ENCODE results near the gene CDH4. TPM values are rescaled to one million over a fixed set of nuclear protein-coding genes. Genes with fewer than 3 reads are reported as not detected.

The CDH4 gene
- total RNA-seq, 1 experiment from 2014 or later, result not detected

GRCh38 chr20:61739086-61739831, 487.2 kb downstream of the CDH4 start:
- no TSS peak for BruUV-seq (replicated peaks)

GRCh38 chr20:61739832-61740118, 487.7 kb downstream of the CDH4 start:
- TF ChIP-seq, protein P1, sequence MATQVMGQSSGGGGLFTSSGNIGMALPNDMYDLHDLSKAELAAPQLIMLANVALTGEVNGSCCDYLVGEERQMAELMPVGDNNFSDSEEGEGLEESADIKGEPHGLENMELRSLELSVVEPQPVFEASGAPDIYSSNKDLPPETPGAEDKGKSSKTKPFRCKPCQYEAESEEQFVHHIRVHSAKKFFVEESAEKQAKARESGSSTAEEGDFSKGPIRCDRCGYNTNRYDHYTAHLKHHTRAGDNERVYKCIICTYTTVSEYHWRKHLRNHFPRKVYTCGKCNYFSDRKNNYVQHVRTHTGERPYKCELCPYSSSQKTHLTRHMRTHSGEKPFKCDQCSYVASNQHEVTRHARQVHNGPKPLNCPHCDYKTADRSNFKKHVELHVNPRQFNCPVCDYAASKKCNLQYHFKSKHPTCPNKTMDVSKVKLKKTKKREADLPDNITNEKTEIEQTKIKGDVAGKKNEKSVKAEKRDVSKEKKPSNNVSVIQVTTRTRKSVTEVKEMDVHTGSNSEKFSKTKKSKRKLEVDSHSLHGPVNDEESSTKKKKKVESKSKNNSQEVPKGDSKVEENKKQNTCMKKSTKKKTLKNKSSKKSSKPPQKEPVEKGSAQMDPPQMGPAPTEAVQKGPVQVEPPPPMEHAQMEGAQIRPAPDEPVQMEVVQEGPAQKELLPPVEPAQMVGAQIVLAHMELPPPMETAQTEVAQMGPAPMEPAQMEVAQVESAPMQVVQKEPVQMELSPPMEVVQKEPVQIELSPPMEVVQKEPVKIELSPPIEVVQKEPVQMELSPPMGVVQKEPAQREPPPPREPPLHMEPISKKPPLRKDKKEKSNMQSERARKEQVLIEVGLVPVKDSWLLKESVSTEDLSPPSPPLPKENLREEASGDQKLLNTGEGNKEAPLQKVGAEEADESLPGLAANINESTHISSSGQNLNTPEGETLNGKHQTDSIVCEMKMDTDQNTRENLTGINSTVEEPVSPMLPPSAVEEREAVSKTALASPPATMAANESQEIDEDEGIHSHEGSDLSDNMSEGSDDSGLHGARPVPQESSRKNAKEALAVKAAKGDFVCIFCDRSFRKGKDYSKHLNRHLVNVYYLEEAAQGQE (IDR thresholded peaks at IDR 0.05; ENCODE audit: insufficient read depth in 1 of 2, low read depth in 2 of 2, low read length in 1 of 2), result no peak
- no peak for TF ChIP-seq POLR2AphosphoS5 (IDR thresholded peaks at IDR 0.05; ENCODE audit: low read depth, low read length)
- no peak for TF ChIP-seq SIN3A (IDR thresholded peaks at IDR 0.05; ENCODE audit: borderline replicate concordance, insufficient read depth, low read depth, low read length)
- no peak for TF ChIP-seq CTCF (IDR thresholded peaks at IDR 0.05)
- TF ChIP-seq TCF7L2 (IDR thresholded peaks at IDR 0.05; ENCODE audit: low read depth, low read length), result no peak
- ATAC-seq (no peak), DNase-seq (ENCODE audit: low read depth, low spot score) (no peak)
- no peak overlapping the region for H3K4me3 ChIP-seq (ENCODE audit: low read depth in 2 of 2, low read length in 2 of 2)
- no peaks in the 10 kb centered on the region for H3K36me3 ChIP-seq (ENCODE audit: control insufficient read depth, insufficient read depth, low read length)
- H3K27ac ChIP-seq (ENCODE audit: low read length), result no peak overlapping the region
- ChIA-PET CTCF (no interaction called here), POLR2A (no interaction called here)
- H3K4me1 ChIP-seq (ENCODE audit: control insufficient read depth, insufficient read depth, low read length), result no peaks in the 10 kb centered on the region
- intact Hi-C loops (cut with micrococcal nuclease; ENCODE audit: unreplicated experiment), result no loop called here
- no peaks in the 10 kb centered on the region for H3K9me3 ChIP-seq (ENCODE audit: control insufficient read depth, insufficient read depth, low read depth, low read length)
- H3K27me3 ChIP-seq (ENCODE audit: control insufficient read depth, insufficient read depth, low read length), result peaks cover 4% of the 10 kb centered on the region; the same call in 1 of the 2 replicates
- in situ Hi-C loops (cut with HindIII; ENCODE audit: low pct_unique_long_range_greater_than_20kb, low sequenced_read_pairs), result no loop called here
- no TSS peak for BruUV-seq (replicated peaks)

More at GRCh38 chr20:61739086-61739831, 487.2 kb downstream of the CDH4 start:
- in situ Hi-C loops (cut with HindIII; ENCODE audit: low pct_unique_long_range_greater_than_20kb, low sequenced_read_pairs) (no loop called here), intact Hi-C loops (cut with micrococcal nuclease; ENCODE audit: unreplicated experiment) (no loop called here)
- 0 out of 2 replicates have a peak, but pooled peaks have one; percentile 8 for ATAC-seq
- TF ChIP-seq CTCF (IDR thresholded peaks at IDR 0.05) (no peak), TCF7L2 (IDR thresholded peaks at IDR 0.05; ENCODE audit: low read depth, low read length) (no peak), SIN3A (IDR thresholded peaks at IDR 0.05; ENCODE audit: borderline replicate concordance, insufficient read depth, low read depth, low read length) (no peak), POLR2AphosphoS5 (IDR thresholded peaks at IDR 0.05; ENCODE audit: low read depth, low read length) (no peak)
- TF ChIP-seq, protein P1 (IDR thresholded peaks at IDR 0.05; ENCODE audit: insufficient read depth in 1 of 2, low read depth in 2 of 2, low read length in 1 of 2), result no peak
- Histone ChIP-seq H3K27me3 (ENCODE audit: control insufficient read depth, insufficient read depth, low read length) (peaks cover 4% of the 10 kb centered on the region; the same call in 1 of the 2 replicates), H3K9me3 (ENCODE audit: control insufficient read depth, insufficient read depth, low read depth, low read length) (no peaks in the 10 kb centered on the region), H3K36me3 (ENCODE audit: control insufficient read depth, insufficient read depth, low read length) (no peaks in the 10 kb centered on the region), H3K4me3 (ENCODE audit: low read depth in 2 of 2, low read length in 2 of 2) (no peak overlapping the region), H3K27ac (ENCODE audit: low read length) (no peak overlapping the region), H3K4me1 (ENCODE audit: control insufficient read depth, insufficient read depth, low read length) (no peaks in the 10 kb centered on the region)
- CTCF ChIA-PET, result no interaction called here
- POLR2A ChIA-PET, result no interaction called here
- DNase-seq (ENCODE audit: low read depth, low spot score), result no peak
